Endothelial cell of umbilical vein (primary cell): ENCODE measurements around the gene RBBP4.

Source experiments
- EZH2 ChIP-seq: IDR thresholded peaks from 2 replicates; pipeline ENCODE4 v1.6.1; 2012; ENCODE audit warnings: borderline replicate concordance, low read depth, mild to moderate bottlenecking, moderate library complexity, low read length, inconsistent platforms; ENCODE audit not compliant: severe bottlenecking
- FOS ChIP-seq: IDR thresholded peaks from 2 replicates; pipeline ENCODE4 v1.6.1; 2011; ENCODE audit warnings: mild to moderate bottlenecking, low read length, moderate library complexity, borderline replicate concordance; ENCODE audit not compliant: insufficient read depth
- POLR2A ChIP-seq: IDR thresholded peaks from 2 replicates; pipeline ENCODE4 v1.6.1; 2012; ENCODE audit warnings: low read depth, mild to moderate bottlenecking, control low read depth, low read length
- TF ChIP-seq, protein P1 (sequence below), 2 donors: IDR thresholded peaks; 1 replicate in 1 of 2; 2 replicates in 1 of 2; pipeline ENCODE4 v1.5.1; 2011; ENCODE audit warnings: low read length in 2 of 2, mild to moderate bottlenecking in 2 of 2, moderate library complexity in 2 of 2, control low read depth in 1 of 2, inconsistent platforms in 1 of 2, low read depth in 1 of 2; ENCODE audit not compliant: insufficient read depth in 1 of 2; ENCODE audit errors: extremely low read depth in 1 of 2

DNA sequence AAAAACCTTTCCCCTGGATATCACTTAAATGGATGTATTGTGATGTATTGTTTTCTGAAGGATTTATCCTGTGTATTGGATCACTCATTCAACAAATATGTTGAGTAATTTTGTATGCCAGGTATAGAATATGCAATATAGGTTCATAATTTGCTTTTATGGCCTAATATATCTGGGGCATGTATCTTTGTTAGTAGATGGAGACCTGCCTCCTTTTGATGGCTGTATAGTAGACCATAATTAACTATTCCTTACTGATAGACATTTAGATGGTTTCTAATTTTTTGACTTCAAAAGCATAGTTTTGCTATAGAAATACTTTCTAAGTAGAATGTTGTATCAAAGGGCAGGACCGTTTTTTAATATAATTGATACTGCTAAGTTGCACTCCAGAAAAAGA lies 8.6 kb downstream of the RBBP4 start:
- TF ChIP-seq, protein P1, sequence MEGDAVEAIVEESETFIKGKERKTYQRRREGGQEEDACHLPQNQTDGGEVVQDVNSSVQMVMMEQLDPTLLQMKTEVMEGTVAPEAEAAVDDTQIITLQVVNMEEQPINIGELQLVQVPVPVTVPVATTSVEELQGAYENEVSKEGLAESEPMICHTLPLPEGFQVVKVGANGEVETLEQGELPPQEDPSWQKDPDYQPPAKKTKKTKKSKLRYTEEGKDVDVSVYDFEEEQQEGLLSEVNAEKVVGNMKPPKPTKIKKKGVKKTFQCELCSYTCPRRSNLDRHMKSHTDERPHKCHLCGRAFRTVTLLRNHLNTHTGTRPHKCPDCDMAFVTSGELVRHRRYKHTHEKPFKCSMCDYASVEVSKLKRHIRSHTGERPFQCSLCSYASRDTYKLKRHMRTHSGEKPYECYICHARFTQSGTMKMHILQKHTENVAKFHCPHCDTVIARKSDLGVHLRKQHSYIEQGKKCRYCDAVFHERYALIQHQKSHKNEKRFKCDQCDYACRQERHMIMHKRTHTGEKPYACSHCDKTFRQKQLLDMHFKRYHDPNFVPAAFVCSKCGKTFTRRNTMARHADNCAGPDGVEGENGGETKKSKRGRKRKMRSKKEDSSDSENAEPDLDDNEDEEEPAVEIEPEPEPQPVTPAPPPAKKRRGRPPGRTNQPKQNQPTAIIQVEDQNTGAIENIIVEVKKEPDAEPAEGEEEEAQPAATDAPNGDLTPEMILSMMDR (IDR thresholded peaks at IDR 0.05; ENCODE audit: extremely low read depth in 1 of 2, insufficient read depth in 1 of 2, low read depth in 1 of 2, low read length in 2 of 2), result no peak
- TF ChIP-seq POLR2A (no peak), EZH2 (no peak), FOS (no peak)
